Sigmoid colon (tissue), 3 donors: ENCODE data around the gene MYO18B.

ENCODE experiments used
- POLR2A ChIP-seq, 2 donors: fragments of 450-650 bp; IDR thresholded peaks; one replicate each; pipeline ENCODE4 v1.6.1; 2016; ENCODE audit warnings: antibody characterized with exemption in 2 of 2, mild to moderate bottlenecking in 2 of 2, moderate library complexity in 2 of 2
- TF ChIP-seq, protein P1 (sequence below), 4 experiments: fragments of 450-650 bp in 3 of 4; fragments of 200-600 bp in 1 of 4; IDR thresholded peaks; one replicate each; pipeline ENCODE4 v1.5.1; 2016 to 2019; ENCODE audit warnings: antibody characterized with exemption in 4 of 4, mild to moderate bottlenecking in 3 of 4, moderate library complexity in 2 of 4

- TF ChIP-seq, protein P1, sequence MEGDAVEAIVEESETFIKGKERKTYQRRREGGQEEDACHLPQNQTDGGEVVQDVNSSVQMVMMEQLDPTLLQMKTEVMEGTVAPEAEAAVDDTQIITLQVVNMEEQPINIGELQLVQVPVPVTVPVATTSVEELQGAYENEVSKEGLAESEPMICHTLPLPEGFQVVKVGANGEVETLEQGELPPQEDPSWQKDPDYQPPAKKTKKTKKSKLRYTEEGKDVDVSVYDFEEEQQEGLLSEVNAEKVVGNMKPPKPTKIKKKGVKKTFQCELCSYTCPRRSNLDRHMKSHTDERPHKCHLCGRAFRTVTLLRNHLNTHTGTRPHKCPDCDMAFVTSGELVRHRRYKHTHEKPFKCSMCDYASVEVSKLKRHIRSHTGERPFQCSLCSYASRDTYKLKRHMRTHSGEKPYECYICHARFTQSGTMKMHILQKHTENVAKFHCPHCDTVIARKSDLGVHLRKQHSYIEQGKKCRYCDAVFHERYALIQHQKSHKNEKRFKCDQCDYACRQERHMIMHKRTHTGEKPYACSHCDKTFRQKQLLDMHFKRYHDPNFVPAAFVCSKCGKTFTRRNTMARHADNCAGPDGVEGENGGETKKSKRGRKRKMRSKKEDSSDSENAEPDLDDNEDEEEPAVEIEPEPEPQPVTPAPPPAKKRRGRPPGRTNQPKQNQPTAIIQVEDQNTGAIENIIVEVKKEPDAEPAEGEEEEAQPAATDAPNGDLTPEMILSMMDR (IDR thresholded peaks at IDR 0.05) = no peak
- no peak for TF ChIP-seq POLR2A (IDR thresholded peaks at IDR 0.05)
Measured at GRCh38 chr22:25845985-25846745, 104.2 kb downstream of the MYO18B start.
